NCI-H2227 treated with DMSO at 0.1 percent for 48 hours (cell line): ENCODE measurements around the gene TNNI3K.

Experiments
- DNase-seq: peaks from one replicate; lab custom pipeline; 2025; lab: John Stamatoyannopoulos, UW

The TNNI3K gene

GRCh38 chr1:74437035-74437434 lies 201.8 kb downstream of the TNNI3K start:
- DNase-seq, result no peak

DNA sequence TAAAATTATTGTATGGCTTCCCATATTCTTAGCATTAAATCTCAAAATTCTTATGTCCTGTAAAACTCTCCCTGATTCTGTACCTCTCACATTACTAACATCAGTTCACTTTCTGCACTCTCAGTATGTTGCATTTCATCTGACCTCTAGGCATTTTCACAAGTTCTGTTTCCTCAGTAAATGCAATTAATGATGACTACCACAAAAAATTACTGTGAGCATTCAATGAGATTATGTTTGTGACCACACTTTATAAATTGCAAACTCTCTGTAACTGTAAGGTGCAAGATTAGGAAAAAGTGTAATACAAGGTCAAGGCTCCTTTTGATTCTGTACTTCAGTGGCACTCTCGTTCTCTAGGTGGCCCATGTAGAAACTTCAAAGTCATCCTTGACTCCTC lies 216.8 kb downstream of the TNNI3K start:
- DNase-seq, result no peak

GRCh38 chr1:74453277-74453676 lies 218.1 kb downstream of the TNNI3K start:
- DNase-seq, result no peak

DNA sequence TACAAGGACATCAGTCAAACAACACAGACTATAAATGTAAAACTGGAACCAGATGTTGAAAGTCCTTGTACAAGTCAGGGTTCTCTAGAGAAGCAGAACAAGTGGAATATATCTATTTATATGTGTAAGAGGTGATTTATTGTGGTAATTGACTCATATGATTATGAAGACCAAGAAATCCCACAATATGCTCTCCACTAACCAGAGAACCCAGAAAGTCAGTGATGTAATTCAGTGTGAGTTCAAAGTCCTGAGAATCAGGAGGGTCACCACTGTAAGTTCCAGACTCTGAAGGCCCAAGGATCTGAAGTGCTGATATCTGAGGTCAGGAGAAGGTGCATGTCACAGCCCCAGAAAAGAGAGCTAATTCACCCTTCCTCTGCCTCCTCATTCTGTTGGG lies 220.2 kb downstream of the TNNI3K start:
- DNase-seq, result no peak

GRCh38 chr1:74457253-74457652 lies 222.1 kb downstream of the TNNI3K start:
- DNase-seq, result no peak

- no peak for DNase-seq
These were observed 228.3 kb downstream of the TNNI3K start for GRCh38 chr1:74463333-74463988.

DNA sequence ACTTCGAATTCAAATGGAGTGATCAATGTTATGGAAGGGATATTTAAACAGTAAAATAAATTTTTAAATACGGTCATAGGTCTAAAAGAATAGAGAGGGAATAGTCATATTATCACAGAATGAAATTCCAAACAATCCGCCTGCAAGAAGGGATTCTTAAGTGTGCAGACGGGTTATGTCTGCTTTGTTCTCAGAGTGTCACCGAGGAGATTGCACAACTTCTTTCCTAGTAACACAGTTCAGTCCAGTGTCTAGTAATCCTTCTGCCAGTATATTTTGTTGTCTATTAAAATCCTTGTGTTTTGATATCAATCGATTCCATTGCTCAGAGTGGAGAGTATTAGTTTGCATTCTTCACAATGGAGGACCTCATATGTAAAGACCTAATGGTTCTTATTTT lies 228.8 kb downstream of the TNNI3K start:
- no peak for DNase-seq

GRCh38 chr1:74465193-74465681 lies 230.1 kb downstream of the TNNI3K start:
- DNase-seq, result no peak

DNA sequence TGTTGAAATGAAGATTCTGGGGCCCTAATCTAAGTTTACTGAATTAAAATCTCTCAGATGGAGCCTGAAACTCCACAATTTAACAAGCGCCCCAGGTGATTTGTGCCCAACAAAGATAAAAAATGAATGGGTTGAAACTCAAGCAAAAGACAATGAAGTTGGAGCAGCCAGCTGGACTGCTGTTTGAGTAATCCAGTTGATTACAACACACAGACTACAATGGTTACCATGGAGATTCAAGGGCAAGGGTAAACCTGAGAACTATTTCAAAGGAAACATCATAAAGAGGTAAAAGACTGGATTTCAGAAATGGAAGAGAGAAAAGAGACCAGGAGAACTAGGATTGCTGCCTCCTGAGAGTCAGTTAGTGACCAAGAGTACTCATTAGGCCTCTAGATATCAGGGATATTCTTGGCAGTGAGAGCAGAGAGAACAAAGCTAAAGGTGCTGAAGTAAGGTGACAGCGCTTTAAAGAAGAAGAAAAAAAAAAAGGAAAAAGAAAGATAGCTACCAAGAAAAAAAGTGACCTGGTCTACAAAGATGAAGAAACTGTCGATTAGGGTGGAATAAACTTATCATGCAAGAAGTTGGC lies 232.7 kb downstream of the TNNI3K start:
- peak; percentile 60 for DNase-seq

- peak; percentile 61 for DNase-seq
These were observed 233.9 kb downstream of the TNNI3K start for GRCh38 chr1:74468982-74469603.

GRCh38 chr1:74470251-74470650 lies 235.1 kb downstream of the TNNI3K start:
- no peak for DNase-seq

GRCh38 chr1:74470936-74471335 lies 235.7 kb downstream of the TNNI3K start:
- no peak for DNase-seq

DNA sequence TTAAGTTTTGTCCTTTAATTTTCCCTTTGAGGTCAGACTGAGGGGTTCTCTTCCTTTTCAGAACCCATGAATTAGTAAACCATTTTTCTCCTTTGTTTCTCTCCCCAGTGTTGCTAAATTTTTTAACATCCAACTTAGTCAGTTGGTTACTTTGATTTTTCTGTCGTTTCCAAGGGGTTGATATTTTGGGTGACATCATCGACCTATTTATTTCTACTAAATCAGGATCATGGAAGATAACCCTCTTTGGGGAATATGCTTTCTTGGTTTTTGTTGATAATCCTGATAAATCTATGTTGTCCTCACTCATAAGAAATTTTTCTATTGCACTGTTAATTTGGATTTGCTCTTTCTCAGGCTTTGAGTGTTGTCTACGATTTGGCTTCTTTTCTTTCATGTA lies 236.3 kb downstream of the TNNI3K start:
- DNase-seq, result no peak

DNA sequence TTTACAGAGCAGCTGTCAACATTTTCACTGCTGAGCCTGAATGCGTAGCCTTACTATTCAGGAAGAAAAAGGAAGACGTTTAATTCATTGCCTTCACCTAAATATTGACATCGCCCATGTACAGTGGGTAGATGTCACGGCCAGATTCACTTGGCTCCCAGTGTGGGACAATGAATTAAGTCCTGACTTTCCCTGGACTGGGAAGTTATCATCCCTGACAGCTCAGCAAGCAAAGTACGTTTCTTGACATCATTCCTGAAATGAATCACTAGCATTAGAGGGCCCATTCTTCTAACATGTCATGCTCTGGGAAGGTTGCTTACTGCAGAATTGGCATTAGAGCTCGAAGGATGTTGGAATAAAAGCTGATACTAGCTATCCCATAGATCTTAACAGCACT lies 239.4 kb downstream of the TNNI3K start:
- no peak for DNase-seq

- DNase-seq, result no peak
These were observed 243.8 kb downstream of the TNNI3K start for GRCh38 chr1:74478979-74479378.

DNA sequence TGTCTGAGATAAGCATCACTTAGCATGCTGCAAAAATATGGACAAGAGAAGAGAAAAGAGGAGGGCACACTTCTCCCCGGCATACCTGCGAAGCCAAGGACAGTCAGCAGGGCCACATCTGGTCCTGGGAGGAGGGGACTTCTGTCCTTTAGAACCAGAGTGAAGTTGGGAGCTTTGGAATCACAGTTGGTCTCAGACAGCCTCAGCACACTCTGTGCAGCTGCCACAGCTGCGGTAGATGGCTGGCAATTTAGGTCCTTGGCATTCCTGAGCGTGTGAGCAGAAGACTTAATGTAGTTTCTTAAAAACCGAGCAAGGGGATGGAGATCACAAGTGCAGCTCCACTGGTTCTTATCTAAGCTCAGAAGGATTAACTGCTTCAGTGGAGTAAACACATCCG lies 244.9 kb downstream of the TNNI3K start:
- DNase-seq, result no peak

GRCh38 chr1:74481607-74482006 lies 246.4 kb downstream of the TNNI3K start:
- no peak for DNase-seq

- no peak for DNase-seq
These were observed 250.4 kb downstream of the TNNI3K start for GRCh38 chr1:74485622-74486021.

GRCh38 chr1:74486036-74486435 lies 250.8 kb downstream of the TNNI3K start:
- no peak for DNase-seq

- no peak for DNase-seq
These were observed 261.5 kb downstream of the TNNI3K start for GRCh38 chr1:74496669-74497068.

GRCh38 chr1:74498901-74499300 lies 263.7 kb downstream of the TNNI3K start:
- no peak for DNase-seq

GRCh38 chr1:74502432-74502831 lies 267.2 kb downstream of the TNNI3K start:
- DNase-seq, result no peak

- no peak for DNase-seq
These were observed 267.7 kb downstream of the TNNI3K start for GRCh38 chr1:74502858-74503257.
